ENCODE measurements around the gene KDM2B. TPM values are rescaled to one million over a fixed set of nuclear protein-coding genes. Genes with fewer than 3 reads are reported as not detected.
"Not testable (repeated sequence)": the region's sequence is repeated elsewhere in the genome, so short reads cannot be mapped to it uniquely, and the experiment has no call there.

KDM2B gene
- polyA plus RNA-seq, 1 donor: 86.4 TPM

DNA sequence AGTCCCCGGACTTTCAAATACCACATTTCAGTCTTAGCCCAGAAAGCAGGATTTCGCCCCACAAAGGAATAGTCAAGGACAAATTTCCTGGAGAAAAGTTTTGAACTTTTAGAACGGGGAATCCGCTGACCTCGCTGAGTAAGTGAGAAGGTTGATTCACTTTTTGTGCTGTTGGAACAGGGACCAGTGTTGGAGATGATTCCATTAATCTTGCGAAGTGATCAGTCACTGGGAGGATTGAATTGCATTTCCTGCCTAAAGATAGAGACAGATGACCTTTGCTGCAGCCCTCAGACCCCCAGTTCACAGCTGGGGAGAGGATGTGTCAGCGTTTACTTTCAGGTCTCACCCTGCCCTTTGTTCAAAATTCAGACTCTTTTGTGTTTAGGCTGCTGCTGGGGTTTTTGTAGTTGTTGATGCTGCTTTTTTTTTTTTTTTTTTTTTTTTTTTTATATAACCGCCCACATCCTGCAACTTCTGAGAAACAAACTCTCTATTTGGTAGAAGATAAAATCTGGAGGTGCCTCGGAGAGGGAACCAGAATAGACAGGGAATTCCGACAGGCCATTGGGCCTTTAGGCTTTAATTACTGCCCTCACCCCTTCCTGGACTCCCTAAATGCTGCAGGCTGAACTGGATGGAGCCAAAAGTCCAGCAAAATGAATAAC lies 9.8 kb upstream of the KDM2B start:
- DNase-seq: no peak

DNA sequence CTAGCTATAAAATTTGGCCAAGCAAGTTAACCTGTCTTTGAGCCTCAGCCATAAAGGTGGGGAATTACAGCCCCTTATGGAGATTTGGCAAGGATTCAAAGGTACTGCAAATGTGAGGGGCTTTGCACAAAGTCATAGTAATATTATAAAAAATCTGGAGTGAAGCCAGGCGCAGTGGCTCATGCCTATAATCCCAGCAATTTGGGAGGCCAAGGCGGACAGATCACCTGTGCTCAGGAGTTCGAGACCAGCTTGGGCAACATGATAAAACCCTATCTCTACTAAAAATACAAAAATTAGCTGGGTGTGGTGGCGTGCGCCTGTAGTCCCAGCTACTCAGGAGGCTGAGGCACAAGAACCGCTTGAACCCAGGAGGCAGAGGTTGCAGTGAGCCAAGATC lies 4.1 kb upstream of the KDM2B start:
- DNase-seq: not testable (repeated sequence)

DNA sequence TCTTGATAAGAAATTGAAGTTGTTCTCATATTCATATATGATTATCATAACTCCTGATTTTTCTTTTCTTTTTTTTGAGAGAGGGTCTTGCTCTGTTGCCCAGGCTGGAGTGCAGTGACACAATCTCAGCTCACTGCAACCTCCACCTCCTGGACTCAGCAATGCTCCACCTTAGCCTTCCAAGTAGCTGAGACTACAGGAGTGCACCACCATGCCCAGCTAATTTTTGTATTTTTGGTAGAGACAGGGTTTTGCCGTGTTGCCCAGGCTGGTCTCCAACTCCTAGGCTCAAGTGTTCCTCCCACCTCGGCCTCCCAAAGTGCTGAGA lies 2.5 kb upstream of the KDM2B start:
- DNase-seq: not testable (repeated sequence)

DNA sequence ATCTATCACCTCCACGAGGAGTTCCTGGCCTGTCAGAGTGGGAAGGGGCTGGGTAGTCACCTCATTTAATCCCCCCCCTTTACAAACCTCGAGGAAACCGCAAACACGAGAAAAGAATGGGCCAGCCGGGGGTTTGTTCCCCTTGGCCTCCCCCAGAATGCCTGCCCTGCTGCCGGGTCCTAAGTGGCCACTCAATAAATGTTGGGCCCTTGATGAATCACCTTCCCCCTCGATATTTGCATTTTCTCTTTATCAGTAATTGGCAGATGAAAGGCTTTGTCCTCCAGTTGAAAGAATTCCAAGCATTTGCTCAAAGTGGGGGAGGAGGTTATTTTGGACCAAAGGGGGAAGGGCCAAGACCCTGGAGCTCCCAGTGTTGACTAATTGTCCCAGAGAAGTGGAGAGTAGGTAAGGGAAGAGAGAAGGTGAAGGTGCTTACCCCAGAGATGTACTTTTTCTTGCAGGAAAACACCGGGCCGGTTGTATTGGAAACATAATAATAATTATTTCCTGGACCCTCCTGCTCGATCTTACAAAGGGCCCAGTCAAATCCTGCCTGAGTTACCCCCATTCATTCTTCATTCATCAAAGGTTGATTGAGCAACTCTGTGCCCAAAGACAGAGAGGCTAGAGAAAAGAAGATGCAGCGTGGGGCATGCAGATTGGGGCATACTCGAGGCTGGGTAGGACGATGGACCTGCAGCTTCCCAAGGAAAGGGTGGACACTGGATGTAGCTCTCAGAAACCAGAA lies 1.9 kb upstream of the KDM2B start:
- peak; percentile 24 for DNase-seq

DNA sequence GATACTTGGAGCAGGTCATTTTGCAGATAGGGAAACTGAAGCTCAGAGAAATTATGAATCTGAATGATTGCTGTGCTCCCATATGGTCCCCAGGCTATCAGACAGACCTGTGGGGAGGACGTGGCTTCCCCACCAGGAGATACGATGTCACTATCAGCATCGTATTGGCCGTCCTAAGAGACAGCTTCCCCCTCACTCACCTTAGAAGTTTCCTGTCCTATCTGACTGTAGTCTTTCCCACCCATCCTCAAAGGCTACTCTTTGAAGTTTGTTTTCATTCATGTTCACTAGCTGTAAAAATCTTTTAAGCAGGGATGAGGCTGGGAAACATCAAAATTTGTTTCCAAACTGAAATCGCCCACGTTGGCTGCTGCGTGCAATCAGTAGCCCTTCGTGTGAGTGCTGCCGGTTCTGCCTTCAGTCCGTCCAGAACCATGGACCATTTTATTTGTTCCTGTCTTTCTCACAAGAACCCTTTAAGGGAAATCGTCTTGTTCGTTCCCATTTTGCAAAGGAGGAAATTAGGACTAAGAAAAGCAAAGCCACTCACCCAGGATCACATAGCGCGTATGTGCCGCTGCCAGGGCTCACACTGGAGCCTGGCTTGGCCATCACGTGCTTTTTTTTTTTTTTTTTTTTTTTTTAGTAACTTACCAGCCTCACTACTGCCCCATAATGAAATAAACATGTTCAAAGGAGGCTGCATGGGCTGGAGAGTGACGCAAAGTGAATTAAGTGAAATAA lies 1.0 kb upstream of the KDM2B start:
- peak; percentile 46 for DNase-seq

DNA sequence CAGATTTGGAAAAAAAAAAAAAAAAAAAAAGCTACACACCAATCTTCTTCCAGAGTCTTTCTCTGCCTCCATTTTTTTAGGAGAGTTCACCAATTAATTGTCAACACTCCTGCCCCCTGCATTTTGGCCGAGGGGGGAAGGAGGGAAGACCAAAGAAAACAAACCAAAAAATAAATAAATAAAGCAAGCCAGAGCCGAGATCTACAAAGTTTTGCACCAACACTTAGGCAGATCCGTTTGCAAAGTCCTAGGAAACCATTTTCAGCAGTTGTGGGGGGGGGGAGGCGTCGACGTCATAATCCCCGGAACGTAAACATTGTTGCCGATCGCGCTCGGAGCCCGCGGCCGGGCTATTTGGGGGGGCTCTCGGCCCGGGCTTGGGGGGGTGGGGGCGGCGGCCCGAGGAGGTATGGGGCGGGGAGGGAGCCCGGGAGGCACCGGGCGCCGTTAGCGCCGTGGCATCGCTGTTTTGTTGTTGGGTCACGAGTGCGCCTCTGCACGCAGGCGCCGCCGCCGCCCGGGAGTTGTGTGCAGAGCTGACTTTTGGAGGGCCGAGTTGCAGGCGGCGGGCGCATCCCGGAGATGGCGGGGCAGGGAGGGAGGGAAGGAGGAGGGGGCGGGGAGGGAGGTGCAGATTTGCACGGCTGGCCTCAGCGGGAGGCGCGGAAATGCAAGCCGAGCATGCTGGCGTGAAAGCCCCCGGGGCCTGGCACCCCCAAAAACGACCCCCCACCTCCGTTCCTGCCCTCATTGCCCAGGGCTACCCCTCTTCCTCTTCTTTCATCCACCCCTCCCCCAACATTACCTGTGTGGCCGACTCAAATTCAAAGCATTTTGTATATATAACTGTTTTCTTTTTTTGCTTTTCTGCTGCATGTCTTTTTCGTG lies 598 bp downstream of the KDM2B start:
- DNase-seq: peak; percentile 75

DNA sequence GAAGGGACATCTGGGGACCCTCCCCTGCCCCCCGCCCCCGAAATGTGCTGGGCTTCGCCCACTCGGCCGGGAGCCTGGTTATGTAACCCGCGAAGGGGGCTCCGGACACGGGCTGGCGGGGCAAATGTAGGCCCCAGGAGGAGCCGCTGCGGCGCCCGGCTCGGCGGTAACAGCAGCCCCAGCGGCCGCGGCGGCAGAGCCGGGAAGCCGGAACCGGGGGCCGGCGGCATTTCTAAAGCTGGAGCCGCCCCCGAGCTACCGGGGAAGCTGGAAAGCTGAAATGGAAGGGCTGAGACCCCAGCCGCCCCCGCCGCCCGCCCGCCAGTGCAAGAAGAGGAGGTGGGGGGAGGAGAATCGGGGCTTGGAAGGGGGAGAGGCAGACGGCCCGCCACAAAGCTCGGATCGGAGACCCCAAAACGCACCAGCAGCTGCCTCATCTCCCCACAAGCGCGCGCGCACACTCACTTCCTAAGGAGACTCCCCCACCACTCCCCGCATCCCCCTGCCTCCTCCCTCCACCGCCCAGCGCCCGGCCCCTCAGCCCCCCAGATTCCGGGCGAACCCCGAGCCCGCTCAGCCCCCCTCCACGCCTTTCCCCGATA lies 1.5 kb downstream of the KDM2B start:
- DNase-seq: peak; percentile 42

DNA sequence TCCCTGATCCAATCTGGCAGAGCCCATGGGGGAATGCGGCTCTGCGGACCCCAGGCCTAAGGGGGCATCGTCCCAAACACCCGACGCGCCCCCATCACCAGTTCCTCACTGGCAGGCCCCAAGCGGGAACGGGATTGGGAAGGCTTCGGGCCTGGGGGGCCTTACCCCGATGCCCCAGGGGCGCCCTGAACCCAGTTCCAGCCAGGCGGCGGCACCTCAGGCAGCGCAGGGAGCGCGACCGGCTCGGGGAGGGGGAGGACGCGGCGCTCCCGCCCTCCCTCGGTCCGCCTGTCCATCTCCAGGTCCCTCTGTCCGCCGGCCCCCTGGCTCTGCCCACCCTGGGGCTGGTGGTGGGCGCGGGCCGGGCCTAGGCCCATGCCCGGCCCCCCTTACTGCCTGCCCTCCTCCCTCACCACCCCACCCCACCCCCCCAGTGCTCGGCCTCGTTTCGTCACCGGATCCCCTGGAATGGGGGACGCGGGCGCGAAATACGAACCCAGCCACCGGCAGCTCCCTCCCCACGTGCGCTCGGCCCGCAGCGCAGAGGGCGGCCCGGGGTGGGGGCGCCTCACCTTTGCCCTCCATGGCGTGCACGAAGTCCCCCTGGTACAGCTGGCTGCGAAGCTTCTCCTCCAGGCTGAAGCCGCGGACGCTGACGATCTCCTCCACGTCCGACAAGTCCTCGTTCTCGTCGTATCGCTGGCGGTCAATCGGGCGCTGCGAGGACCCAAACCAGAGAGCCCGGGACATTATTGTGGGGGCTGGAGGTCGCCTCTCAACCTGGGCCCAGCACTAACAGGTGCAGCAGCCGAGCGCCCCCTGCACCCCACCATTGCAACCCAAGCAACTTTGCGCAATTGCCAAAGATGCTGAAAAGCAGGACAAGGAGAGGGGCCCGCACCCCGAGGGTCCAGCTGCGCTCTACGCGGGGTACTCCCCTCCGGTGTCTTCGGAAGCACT lies 2.3 kb downstream of the KDM2B start:
- DNase-seq: peak; percentile 57

DNA sequence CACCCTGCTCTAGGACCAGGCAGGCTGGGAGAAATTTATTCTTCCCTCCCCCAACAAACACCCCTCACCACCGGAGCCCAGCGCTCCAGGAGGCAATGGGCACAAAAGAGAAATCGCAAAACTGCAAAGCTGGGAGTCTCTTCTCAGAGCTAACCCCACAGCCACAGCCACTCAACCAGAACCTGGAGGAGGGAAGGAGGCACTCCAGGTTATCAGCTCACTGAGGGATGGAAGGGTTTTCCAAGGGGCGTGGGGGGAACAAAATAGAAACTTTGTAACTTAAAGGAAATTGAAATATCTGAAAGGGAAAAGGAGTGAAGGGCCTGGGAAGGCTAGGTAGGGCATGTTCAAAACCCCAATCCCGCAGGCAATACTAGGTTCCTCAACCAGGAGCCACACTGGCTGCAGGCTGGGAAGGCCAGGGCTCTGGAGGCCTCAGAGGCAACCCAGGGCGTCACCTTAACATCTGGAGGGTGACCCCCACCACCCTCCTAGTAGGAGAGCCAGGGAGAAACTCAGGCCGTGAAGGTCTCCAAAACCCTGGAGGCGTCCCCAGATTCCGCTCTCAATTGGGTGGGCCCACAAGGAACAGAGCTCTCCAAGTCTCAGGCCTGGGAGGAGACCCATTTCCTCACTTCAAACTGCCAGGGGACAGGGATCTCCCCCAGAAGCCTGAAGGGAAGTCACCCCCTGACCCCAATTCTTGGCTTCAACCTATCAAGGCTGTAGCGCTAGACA lies 3.2 kb downstream of the KDM2B start:
- DNase-seq: peak; percentile 32

DNA sequence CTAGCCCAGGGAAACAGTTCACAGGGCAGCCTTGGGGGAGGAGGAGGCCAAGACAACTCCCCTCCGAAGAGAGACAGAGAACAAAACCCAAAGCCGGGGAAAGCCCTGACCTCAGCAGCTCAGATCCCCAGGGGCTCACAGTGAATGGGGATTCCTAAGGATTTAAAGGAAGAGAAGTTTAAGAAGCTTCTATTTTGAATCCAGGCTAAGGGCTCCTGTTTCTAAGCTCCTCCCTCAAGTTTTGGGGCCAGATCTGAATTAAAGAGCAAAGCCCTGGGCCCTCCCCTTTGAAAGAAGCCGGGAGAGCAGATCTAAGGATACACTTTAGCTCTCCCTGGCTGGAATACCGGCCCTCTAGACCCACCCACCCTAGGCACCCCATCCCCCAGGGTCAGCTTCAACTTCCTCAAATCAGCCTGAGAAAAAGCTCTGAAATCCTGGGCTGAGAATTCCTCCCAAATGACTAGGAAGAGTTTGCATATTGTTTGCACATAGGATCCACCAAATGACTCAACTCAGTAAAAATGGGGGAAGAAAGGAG lies 3.9 kb downstream of the KDM2B start:
- DNase-seq: peak; percentile 15

DNA sequence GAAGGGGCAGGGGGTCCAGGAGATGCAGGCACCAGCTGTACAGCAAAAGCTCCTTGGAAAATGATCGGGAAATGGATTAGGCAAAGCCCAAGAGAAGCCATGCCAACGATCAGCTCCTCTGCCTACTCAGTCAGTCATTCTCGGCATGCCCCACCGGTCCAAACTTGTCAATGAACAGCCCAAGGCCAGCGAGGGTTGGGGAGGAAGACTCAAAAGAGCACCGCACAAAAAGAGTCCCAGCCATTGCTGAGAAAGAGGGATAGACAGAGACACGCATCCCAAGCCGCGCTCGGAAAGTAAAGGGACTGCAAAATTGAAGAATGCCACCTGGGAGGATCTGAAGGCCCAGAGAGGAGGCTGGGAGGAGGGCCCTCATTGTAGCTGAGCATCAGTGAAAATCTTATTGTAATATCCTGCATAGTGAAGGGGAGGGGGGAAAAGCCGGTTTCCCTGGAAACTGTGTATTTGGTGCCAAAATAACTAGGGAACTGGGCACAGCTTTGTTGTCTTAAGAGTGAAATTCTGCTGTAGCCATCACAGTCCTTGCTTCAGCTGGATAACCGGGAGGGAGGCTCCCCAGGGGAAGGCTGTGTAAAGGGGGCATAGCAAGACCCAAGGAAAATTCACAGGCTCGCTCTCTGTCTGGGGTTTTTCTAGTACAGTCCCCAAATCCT lies 4.7 kb downstream of the KDM2B start:
- DNase-seq: peak; percentile 20

DNA sequence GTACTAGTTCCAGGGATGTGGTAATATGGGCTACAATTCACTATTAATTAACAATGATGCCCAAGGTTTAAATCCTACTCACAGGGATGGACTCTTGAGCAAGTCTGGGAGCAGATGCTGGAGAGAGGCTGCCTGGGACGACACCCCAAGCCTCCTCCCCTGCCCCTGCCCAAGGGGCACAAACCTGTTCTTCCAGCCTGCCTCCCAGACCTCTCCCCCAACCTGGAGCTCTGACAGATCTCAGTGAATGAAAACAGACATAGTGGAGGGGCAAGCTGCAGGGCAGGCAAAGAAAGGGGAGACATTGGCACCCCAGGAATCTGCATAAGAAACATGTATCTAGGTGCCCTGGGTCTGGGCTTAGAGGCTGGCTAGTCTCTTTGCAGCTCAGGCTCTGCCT lies 5.8 kb downstream of the KDM2B start:
- DNase-seq: no peak

DNA sequence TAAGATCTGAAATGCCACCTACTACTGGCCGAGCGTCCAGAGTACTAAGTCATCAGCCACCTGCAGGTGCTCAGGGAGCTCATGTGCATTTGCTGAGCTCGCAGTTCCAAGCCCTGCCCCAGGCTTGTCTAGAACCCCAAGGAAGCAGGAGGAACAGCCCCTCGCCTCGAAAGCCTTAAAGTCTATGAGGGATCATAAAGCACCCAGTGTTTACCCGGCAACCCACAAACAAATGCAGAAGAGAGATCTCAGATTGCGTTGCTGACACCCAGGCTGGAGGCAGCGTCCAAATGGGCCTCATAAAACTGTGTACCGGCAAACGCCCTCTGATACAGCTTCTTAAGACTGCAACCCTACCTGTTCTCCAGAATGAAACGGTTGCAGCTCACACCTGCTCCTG lies 6.8 kb downstream of the KDM2B start:
- DNase-seq: no peak

DNA sequence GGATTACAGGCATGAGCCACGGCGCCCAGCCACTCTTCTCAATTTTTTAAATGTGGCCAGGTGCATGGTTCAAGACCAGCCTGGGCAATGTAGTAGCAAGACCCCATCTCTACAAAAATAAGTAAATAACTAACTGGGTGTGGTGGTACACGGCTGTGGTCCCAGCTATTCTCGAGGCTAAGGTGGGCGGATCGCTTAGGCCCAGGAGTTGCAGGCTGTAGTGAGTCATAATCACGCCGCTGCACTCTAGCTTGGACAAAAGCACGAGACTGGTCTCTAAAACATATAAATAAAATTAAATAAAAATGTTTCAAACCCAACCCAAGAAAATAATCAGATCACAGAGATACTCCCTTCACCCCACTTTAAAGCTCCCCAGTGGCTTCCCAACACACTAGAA lies 8.9 kb downstream of the KDM2B start:
- no peak for DNase-seq

DNA sequence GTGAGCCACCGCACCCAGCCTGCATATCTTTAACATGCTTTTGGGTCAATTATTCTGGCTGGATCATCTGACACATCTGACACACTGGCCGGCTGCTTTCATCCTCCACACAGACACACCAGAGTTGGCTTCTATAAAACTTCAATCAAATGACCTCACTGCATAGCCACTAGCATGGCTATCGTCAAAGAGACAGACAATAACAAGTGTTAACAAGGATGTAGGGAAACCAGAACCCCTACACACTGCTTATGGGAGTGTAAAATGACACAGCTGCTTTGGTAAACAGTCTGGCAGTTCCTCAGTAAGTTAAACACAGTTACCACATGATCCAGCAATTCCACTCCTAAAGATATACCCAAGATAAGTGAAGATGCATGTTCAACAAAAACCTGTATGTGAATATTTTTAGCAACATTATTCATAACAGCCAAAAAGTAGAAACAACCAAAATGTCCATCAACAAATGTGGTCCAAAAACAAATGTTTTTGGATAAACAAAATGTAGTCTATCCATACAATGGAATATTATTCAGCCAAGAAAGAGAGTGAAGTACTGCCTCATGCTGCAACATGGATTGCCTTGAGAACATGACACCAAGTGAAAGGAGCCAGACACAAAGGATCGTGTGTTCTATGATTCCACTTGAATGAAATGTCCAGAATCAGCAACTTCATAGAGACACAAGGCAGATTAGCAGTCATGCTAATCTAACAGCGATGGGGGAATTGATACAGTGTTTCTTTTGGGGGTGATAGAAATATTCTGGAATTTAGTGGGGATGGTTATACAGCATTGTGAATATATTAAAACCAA lies 10.1 kb downstream of the KDM2B start:
- DNase-seq: no peak

DNA sequence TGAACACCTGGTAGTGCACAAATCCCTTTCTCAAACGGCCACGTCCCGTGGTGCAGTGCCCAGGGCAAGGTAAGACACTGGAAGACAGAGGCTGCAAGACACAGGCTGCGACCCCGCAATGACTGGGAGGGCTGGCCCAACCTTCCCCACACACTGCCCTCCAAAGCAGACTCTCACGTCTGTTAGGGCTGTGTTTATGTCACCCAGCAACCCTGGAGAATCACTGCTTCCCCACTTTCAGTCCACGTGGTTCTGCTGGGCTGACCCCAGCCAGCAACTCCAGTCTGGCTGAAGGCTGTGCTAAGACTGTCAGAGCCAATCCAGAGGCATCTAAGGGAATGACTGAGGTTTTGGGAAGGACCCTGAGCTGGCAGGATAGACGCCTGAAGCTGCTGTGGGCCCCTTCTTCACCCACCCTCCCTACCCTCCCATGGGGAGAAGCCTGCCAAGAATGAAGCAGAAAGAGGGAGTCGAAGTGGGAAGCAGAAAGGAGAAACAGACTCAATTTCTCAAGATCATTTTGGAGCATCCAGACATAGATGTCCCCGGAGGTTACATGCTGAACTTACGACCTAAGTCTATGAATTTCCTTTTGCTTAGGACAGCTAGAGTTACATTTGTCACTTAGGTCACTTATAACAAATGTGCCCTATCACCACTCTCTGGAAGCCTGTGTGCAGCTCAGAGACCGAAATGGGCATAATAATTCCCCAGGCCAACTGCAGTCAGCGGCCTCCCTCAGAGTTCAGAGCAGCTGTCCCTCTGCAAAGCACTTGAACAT lies 11.7 kb downstream of the KDM2B start:
- peak; percentile 25 for DNase-seq

DNA sequence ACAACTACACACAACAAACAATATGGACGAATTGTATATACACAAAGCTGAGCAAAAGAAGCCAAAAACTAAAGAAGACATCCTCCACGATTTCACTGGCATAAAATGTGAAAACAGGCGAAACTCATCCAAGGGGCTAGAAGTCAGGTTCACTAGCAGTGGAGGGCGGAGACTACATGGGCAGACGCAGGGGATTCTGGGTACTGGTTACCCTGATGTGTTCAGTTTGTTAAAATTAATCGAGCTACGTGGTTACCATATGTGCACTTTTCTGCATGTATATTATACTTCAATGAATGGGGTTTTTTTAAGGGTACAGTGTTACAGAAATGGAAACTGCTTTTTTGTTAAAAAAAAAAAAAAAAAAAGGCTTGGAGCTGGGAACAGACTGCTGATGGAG lies 12.3 kb downstream of the KDM2B start:
- DNase-seq: no peak
